ENCODE results near the gene BAHCC1. TPM values are rescaled to one million over a fixed set of nuclear protein-coding genes. Genes with fewer than 3 reads are reported as not detected.
A peak's percentile ranks its signal among the peaks of the same experiment; 100 is the strongest.

BAHCC1 gene
- total RNA-seq, 1 donor from 2014 or later, result 74.3 TPM

DNA sequence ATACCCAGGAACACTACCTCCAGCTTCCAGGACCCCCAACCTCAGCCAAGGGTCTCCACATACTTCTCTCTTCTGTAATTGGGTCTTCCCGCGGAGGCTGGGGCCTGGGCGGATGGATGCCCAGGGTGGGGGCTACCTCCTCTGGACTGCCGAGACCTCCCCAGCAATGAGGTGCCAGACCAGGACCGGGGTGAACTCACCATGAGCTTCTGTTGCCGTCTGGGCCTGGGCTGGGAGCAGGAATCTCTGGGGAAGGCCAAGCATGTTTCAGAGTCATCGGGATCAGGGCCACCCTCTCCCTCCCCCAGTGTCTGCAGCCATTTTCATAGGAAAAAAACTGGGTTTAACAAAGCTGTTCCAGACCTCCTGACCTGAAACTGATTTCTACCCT, 10.3 kb upstream of the BAHCC1 start:
- TF ChIP-seq, protein P1, sequence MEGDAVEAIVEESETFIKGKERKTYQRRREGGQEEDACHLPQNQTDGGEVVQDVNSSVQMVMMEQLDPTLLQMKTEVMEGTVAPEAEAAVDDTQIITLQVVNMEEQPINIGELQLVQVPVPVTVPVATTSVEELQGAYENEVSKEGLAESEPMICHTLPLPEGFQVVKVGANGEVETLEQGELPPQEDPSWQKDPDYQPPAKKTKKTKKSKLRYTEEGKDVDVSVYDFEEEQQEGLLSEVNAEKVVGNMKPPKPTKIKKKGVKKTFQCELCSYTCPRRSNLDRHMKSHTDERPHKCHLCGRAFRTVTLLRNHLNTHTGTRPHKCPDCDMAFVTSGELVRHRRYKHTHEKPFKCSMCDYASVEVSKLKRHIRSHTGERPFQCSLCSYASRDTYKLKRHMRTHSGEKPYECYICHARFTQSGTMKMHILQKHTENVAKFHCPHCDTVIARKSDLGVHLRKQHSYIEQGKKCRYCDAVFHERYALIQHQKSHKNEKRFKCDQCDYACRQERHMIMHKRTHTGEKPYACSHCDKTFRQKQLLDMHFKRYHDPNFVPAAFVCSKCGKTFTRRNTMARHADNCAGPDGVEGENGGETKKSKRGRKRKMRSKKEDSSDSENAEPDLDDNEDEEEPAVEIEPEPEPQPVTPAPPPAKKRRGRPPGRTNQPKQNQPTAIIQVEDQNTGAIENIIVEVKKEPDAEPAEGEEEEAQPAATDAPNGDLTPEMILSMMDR (conservative IDR thresholded peaks at IDR 0.05), result no peak
- H3K4me3 Mint-ChIP-seq, result peak overlapping the region; percentile 77
- no peaks in the 10 kb centered on the region for H3K9me3 Mint-ChIP-seq
- H3K27me3 Mint-ChIP-seq, result no peaks in the 10 kb centered on the region
- DNase-seq (ENCODE audit: extremely low spot score, unreplicated experiment), result no peak
- H3K4me1 Mint-ChIP-seq (ENCODE audit: unreplicated experiment), result peaks cover 17% of the 10 kb centered on the region
- no peak overlapping the region for H3K27ac Mint-ChIP-seq
- no peaks in the 10 kb centered on the region for H3K36me3 Mint-ChIP-seq

DNA sequence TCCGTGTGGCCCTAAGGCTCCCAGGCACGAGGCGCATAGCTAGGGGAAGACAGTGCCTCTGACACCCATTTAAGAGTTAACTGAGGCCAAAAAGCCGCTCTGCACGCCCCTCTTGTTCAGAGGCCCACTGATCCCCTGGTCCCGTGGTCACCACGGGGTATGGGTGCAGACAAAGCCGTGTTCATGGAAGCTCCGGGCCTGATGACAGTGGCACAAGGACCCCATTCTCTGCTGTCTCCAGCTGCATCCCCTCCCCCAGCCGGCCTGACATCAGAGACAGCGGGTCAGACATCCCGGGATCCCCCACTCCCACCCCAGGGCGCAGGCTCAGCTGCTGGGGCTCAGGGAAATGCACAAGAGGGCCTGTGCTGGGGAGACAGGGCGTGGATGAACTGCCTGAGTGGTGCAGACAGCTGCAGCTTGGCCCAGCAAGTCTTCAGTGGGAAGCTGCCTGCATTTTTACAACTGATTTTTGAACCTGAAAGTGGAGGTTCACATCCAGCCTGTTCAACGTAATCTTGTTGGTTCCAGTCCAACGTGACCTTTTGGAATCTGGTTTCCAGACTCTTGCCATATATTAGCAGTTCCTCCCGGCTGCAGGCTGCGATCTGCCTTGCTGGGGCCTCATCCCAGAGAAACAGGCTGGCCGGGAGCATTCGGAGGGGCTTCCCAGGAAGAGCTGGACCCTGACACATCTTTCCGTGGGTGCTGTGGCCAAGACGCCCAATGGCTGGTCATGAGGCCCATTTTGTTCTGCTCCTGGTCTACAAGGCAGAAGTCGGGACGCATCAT, 9.7 kb upstream of the BAHCC1 start:
- no peak for DNase-seq (ENCODE audit: extremely low spot score, unreplicated experiment)
- Mint-ChIP-seq H3K9me3 (no peaks in the 10 kb centered on the region), H3K27ac (peak overlapping the region; percentile 64), H3K36me3 (no peaks in the 10 kb centered on the region), H3K27me3 (no peaks in the 10 kb centered on the region), H3K4me3 (peak overlapping the region; percentile 77), H3K4me1 (ENCODE audit: unreplicated experiment) (peaks cover 19% of the 10 kb centered on the region)
- TF ChIP-seq, protein P1 (conservative IDR thresholded peaks at IDR 0.05), result no peak

DNA sequence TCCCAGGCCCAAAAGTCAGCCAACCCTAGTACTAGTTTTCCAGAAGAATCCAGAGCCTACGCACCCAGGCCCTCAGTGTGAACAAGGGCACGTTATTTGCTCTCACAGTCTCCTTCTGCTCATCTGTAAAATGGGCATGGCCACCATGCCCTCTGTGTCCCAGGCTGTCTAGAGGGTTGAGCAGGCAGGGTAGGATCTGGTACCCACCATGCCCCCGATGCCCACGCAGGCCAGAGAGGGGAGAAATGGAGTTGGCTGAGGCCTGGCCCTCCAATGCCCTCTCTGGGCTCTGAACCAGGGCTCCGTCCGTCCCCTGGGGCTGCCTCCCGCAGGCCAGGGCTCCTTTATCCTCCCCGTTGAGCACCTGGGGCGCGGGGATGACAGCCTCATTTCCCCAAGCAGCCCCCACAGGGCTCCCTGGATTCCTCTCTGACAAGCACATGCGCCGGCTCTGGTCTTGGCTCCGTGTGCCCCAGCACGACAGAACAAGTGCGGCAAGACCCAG, 9.1 kb upstream of the BAHCC1 start:
- Mint-ChIP-seq H3K9me3 (no peaks in the 10 kb centered on the region), H3K36me3 (no peaks in the 10 kb centered on the region), H3K27ac (peak overlapping the region; percentile 64), H3K4me1 (ENCODE audit: unreplicated experiment) (peaks cover 23% of the 10 kb centered on the region), H3K4me3 (peak overlapping the region; percentile 77), H3K27me3 (no peaks in the 10 kb centered on the region)
- TF ChIP-seq, protein P1 (conservative IDR thresholded peaks at IDR 0.05), result peak; percentile 45
- no peak for DNase-seq (ENCODE audit: extremely low spot score, unreplicated experiment)

DNA sequence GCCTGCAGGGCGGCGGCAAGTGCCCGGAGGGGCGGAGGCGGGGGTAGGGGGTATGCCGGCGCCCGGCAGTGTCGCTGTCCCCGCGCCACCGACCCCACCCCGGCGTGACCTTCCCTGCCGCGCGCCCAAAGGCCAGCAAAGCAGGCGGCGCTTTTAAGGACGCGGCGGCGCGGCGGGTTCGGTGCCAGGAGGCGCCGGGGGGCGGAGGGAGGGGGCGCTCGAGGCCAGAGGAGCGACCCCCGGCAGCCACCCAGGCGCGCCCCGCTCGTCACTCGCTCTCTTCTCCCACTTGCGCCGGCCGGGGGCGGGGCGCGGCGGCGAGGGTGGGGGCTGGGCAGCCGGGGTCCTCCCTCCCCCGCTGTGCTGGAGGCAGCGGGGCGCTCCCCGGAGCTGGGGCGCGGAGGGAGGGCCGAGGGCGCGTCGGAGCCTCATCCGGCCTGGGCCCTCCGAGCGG, 8.6 kb upstream of the BAHCC1 start:
- TF ChIP-seq, protein P1 (conservative IDR thresholded peaks at IDR 0.05), result no peak
- Mint-ChIP-seq H3K27me3 (no peaks in the 10 kb centered on the region), H3K27ac (peak overlapping the region; percentile 64), H3K4me3 (peak overlapping the region; percentile 59), H3K9me3 (no peaks in the 10 kb centered on the region), H3K4me1 (ENCODE audit: unreplicated experiment) (peaks cover 28% of the 10 kb centered on the region), H3K36me3 (peaks cover 1% of the 10 kb centered on the region)
- no peak for DNase-seq (ENCODE audit: extremely low spot score, unreplicated experiment)

- DNase-seq (ENCODE audit: extremely low spot score, unreplicated experiment), result no peak
- Mint-ChIP-seq H3K4me1 (ENCODE audit: unreplicated experiment) (peaks cover 34% of the 10 kb centered on the region), H3K9me3 (no peaks in the 10 kb centered on the region), H3K27me3 (no peaks in the 10 kb centered on the region), H3K4me3 (peak overlapping the region; percentile 84), H3K27ac (peak overlapping the region; percentile 82), H3K36me3 (peaks cover 4% of the 10 kb centered on the region)
- TF ChIP-seq, protein P1 (conservative IDR thresholded peaks at IDR 0.05), result peak; percentile 18
Observed at GRCh38 chr17:81387100-81388090, 7.9 kb upstream of the BAHCC1 start.
